ENCODE data around the gene ABCA2.

ABCA2 gene

DNA sequence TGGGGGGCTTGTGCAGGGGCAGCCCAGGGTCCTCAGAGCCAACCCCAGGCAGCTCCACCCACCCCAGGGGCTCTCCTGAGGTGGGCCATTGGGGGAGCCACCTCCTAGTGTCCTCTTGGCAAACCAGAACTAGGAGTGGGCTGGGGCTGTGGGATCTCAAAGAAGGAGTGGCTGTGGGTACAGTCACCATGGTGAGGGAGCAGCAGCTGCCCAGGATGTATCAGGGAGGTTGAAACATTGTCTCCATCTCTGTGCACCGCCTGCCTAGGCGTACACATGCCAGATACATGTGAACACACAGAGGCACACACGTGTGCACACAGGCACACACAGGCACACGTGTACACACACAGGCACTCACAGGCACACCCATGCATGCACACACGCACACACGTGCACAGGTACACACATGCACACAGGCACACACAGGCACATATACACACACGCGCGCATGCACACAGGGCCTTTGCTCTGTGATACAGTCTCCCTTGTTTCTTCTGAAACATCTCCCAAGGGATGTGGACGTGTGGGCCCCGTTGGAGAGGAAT, 65.3 kb downstream of the ABCA2 start:
- DNase-seq (ENCODE audit: low spot score), result no peak

DNA sequence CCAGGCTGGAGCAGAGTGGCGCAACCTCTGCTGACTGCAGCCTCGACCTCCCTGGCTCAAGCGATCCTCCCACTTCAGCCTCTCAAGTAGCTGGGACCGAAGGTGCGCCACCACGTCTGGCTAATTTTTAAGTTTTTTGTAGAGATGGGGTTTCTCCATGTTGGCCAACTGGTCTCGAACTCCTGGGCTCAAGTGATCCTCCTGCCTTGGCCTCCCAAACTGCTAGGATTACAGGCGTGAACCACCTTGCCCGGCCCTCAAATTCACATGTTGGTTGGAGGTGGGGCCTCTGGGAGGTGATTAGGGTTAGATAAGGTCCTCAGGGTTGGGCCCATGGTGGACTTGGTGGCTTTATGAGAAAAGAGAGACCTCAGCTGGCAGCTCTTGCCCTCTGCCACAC, 65.9 kb downstream of the ABCA2 start:
- DNase-seq (ENCODE audit: low spot score), result no peak

DNA sequence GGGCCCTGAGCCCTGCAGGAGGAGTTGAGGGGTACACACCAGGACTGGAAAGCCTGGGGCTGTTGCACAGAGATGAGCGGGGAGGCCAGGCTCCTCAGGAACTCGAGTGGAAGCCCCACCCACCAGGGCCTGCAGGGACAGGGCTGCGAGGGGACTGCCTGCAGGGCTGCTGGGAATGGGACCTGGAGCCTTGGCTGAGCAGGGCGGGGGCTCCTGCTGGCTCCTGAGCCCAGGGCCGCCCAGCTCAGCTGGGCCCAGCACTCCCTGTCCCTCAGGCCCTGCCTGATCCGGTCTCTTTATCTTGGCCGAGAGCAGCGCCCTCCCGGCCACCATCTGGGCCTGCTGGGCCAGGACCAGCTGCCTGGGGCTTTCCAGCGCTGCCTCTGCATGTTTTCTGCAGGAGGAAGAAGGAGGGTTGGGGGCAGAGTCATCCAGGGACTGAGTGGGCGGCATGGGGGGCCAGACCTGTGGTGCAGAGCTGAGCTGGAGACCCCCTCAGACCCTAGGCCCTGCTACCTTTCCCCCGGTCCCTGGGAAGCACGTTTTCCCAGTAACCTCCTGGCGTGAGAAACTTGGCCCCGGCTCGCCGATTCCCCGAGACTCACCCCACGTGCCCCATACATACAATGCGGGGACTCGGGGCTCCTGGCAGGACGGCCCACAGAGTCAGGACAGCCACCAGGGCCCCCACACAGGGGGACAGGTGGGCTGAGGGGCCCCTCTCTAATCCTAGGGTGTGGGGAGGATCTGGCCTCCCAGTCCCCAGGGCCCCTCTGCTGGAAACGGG, 66.6 kb downstream of the ABCA2 start:
- DNase-seq (ENCODE audit: low spot score), result no peak

DNA sequence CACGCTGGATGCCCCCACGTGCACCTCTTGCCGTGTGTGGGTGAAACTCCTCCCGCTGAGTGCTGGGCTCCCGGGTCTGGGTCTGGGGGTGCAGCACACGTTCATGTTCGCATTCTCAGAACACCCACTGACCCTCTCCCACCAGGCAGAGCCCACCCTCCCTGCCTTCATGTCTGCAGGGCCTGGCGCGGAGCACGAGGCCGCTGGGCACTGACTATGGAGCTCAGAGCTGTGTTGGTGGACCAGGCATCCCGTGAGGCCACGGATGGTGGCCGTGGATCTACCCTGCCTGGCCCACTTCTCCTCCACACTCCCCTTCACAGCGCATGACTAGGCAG, 67.1 kb downstream of the ABCA2 start:
- DNase-seq (ENCODE audit: low spot score), result no peak

DNA sequence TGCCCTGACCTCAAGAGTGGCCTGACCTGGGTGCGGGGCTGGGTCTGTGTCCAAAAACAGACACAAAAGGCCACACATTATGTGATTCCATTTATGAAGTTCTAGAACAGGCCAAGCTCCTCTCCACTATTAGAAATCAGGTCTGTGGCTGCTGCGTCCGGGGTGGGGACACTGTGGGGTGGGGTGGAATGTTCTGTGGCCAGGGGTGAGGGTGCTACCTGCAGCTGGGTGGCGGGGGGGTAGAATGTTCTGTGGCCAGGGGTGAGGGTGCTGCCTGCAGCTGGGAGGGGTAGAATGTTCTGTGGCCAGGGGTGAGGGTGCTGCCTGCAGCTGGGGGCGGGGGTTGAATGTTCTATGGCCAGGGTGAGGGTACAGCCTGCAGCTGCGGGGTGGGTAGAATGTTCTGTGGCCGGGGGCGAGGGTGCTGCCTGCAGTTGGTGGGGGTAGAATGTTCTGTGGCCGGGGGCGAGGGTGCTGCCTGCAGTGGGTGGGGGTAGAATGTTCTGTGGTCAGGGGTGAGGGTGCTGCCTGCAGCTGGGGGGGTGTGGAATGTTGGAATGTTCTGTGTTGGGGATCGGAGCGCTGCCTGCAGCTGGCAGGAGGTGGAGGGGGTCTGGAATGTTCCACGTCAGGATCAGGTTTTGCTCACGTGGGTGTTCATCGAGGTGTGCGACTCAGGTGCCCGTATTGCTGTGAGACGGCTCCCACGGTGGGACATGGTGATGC, 67.7 kb downstream of the ABCA2 start:
- DNase-seq (ENCODE audit: low spot score), result no peak

DNA sequence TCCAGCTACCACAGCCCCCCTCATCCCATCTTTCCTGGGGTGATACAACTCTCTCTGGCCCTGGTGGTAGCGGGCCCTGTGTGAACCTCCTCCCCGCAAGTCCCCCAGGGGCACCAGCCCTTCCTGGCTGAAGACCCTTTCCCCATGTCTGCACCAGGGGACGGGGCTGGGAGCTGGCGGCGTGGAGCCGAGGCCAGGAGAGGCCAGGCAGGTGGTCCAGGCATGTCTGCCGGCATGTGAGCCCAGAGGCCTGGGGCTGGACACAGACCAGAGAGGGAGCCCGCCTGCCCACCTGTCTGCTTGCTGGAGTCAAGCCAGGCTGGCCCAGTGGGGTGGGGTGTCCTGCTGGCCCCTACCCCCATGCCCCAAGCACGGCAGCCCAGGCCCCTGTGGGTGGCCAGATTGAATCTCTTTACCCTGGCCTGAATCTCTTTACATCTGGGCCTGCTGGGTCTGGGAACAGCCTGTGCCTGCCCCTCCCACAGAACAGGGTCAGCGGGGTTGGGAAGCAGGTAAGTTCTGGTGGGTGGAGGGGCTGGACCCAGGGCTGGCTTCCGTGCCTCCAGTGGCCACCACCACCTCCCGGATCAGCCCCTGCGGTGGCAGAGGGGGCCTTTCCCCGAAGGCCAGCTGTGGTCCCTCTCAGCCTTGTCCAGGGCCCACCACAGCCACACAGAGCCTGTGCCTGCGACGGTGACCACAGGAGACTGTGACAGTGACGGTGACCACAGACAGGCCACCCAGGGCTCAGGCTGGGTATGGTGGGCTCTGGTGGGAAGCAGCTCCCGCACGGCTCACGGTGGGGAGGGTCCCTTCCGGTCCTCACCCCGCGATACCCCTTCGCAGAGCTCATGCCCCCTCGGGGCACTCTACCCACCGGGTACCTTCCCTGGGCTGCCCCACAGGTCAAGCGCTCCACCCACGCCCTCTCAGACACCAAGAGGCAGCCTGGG, 68.9 kb downstream of the ABCA2 start:
- no peak for DNase-seq (ENCODE audit: low spot score)

DNA sequence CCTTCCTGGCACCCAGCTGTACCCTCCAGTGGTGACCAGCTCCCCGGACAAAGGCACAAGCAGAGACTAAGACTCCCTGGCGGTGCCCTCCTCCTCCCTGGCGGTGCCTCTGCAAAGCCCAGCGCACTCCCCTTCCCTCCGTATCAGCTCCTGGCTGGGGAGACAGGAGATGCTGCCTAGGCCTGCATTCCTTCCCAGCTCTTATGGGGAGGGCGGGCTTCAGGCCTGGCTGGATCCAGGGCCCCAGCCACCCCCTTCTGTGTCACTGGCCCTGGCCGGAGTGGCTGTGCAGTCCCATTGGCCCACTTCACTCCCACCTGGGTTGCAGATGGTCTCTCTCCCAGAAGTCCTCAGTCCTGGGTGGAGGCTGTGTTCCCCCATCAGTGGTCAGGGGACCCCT, 69.6 kb downstream of the ABCA2 start:
- no peak for DNase-seq (ENCODE audit: low spot score)

DNA sequence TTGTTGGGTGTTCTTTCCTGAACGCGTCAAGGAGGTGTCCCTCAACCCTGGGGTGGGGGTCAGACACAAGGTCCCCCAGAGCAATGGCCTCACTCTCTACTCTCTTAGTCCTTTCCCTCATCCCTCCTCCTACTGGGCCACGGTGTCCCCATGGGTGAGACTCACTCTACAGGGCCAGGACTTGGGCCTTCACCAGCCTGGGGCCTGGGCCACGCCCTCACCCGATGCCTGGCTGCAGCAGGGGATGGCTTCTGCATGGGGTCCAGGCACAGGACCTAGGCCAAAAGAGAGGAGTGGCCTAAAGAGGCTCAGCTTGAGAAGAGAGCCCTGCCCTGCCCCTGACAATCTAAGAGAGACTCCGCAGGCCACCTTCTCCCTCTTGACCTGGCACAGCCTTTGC, 70.1 kb downstream of the ABCA2 start:
- no peak for DNase-seq (ENCODE audit: low spot score)

GRCh38 chr9:136957461-136957860, 70.6 kb downstream of the ABCA2 start:
- DNase-seq (ENCODE audit: low spot score), result no peak
